ENCODE data around the gene ANKRD17.
A peak's percentile ranks its signal among the peaks of the same experiment; 100 is the strongest.

The ANKRD17 gene

DNA sequence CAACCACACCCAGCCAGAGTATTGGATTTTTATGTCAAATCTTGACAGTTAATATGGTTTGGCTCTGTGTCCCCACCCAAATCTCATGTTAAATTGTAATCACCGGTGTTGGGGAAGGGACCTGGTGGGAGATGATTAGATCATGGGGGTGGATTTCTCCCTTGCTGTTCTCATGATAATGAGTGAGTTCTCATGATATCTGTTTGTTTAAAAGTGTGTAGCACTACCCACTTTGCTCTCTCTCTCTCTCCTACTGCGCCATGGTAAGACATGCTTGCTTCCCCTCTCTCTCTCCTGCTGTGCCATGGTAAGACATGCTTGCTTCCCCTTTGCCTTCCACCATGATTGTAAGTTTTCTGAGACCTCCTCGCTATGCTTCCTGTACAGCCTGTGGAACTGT lies 102.2 kb downstream of the ANKRD17 start:
- TF ChIP-seq, protein P1, sequence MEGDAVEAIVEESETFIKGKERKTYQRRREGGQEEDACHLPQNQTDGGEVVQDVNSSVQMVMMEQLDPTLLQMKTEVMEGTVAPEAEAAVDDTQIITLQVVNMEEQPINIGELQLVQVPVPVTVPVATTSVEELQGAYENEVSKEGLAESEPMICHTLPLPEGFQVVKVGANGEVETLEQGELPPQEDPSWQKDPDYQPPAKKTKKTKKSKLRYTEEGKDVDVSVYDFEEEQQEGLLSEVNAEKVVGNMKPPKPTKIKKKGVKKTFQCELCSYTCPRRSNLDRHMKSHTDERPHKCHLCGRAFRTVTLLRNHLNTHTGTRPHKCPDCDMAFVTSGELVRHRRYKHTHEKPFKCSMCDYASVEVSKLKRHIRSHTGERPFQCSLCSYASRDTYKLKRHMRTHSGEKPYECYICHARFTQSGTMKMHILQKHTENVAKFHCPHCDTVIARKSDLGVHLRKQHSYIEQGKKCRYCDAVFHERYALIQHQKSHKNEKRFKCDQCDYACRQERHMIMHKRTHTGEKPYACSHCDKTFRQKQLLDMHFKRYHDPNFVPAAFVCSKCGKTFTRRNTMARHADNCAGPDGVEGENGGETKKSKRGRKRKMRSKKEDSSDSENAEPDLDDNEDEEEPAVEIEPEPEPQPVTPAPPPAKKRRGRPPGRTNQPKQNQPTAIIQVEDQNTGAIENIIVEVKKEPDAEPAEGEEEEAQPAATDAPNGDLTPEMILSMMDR (IDR thresholded peaks at IDR 0.05): no peak

DNA sequence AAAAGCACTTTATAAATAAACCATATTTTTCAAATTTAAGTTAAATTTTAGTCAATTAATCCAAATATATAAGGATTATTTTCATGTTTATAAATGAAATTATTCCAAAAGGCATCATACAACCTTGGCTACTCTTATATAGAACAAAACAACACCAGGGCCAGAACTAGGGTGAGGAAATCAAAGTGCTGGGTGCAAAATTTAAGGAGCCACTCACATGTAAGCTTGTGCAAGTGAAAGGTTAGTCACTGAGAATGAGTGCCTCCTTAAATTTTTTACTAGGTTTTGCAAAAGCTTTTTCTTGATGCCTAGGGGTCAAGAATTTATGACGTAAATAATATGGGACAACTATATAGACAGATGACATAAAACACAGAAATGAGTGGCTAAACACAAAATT lies 105.7 kb downstream of the ANKRD17 start:
- TF ChIP-seq, protein P1 (IDR thresholded peaks at IDR 0.05): no peak

DNA sequence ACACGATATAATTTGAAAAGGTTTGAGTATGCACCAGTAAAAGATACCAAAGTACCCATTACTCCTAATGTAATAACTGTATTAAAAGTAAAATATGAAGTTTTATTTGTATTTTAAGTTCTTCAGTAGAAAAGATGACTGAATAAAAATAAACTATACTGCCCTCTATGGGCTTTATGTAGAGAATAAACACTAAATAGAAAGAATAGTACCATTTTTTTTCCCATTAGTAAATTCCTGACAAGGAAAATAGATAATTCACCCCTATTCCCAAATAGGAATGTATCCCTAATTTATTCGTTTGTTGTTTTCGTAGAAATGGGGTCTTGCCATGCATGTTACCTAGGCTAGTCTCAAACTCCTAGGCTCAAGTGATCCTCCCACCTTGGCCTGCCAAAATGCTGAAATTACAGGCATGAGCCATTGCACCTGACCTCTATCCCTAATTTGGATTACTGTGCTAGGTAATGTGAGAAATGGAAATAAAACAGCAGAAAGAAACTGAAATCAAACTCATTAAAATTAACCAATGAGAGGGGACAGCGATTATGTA lies 115.5 kb downstream of the ANKRD17 start:
- TF ChIP-seq, protein P1 (IDR thresholded peaks at IDR 0.05): peak; percentile 49; the same call in 1 of the 2 replicates

DNA sequence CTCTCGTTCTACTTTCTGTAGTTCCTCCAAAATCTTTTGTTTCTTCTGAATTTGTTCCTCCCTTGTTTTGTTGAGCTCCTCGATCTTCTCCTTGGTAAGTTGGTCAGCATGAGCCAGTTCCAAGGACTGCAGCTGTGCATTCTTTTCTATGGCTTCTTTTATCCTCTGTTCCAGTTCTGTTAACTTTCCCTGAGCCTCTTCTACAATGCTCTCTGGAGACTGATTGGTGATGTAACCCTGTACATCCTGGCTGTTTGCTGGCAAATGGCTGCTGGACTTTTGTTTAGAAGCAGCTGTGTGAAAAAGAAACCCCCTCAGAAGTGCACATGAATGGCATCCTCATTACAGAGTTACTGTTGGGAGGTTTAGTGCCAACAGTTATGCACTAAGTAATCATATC lies 118.6 kb downstream of the ANKRD17 start:
- TF ChIP-seq, protein P1 (IDR thresholded peaks at IDR 0.05): no peak

DNA sequence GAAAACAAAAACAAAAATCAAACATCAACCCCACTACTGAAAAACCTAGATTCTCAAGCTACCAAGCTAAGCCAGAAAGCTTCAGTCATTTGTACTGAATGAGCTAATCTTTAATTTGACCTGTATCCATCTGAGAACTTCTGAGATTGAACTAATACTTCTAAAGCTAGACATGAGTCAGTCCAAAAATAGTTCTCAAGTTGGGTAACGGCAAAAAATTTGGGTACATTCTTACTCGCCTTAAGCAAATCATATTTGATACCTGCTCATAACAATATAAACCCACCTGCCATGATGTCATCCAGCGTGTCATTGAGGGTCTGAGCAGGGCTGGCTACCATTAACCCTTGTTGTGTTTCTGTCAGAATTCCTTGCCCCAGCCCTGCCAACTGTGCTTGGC lies 119.4 kb downstream of the ANKRD17 start:
- TF ChIP-seq, protein P1 (IDR thresholded peaks at IDR 0.05): no peak

DNA sequence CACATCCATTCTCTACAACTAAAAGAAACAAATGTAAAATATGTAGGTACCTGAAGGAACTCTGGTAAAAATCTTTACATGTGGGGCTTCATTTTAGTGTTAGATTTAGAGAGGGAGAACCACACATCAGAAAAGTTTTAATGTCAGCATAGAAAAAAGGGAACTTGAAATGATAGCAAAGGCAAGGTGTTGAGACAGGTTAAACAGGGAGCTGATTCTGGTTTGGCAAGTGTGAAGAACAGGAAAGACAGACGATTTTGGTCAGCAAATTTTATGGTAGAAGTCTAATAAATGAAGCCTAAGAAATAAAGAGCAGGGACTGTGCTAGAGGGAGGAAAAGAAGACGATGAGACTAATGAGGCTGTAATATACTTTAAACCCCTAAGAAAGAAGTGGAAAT lies 121.5 kb downstream of the ANKRD17 start:
- TF ChIP-seq, protein P1 (IDR thresholded peaks at IDR 0.05): no peak

DNA sequence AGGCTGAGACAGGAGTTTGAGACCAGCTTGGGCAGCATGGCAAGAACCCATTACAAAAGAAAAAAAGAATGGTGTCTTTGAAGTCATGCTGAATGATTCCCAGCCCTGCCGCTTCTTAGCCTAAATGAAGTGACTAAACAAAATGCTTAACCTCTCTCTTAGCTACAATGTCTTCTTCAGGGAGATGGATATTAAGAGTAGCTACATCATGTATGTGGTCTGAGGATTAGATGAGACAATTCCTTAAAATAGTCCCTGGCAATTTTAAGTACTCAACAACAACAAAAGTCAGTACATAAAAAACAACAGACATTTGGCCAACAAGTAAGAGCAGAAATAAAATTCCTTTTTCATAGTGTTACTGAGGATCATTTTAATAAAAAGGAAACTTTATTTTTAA lies 124.8 kb downstream of the ANKRD17 start:
- TF ChIP-seq, protein P1 (IDR thresholded peaks at IDR 0.05): no peak

DNA sequence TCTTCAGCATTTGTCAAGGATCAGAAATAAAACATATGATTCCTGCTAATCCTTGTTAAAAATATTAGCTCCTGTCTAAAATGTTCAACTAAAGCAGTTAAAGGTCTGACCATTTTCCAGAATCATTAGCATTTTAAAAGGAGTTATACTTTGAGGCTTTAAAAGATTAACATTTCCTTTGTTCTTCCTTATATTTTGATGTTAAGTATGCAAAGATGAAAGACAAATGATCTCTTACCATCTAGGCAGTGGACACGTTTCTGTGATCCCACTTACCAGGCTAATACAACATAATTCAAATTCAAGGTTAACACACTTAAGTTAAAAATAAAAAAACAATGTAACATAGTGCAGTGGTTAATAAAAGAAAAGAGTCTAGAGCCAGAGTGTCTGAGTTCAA lies 127.3 kb downstream of the ANKRD17 start:
- TF ChIP-seq, protein P1 (IDR thresholded peaks at IDR 0.05): no peak
